Measurements from ENCODE around the gene MAGEB1. TPM values are rescaled to one million over a fixed set of nuclear protein-coding genes. Genes with fewer than 3 reads are reported as not detected.

MAGEB1 gene
- total and polyA plus RNA-seq, 4 donors: not detected

GRCh38 chrX:30296408-30297254 lies 49.7 kb downstream of the MAGEB1 start:
- H3K4me3 ChIP-seq (ENCODE audit: low read depth in 1 of 3, low read length in 3 of 3): no peak overlapping the region
- no peaks in the 10 kb centered on the region for H3K9me3 ChIP-seq (ENCODE audit: control insufficient read depth in 4 of 4, low read length in 3 of 4)
- no peak overlapping the region for H3K27ac ChIP-seq (ENCODE audit: low read depth in 1 of 2, low read length in 2 of 2)
- 63% methylated on average over 5 of the region's 5 CpGs for WGBS
- no peaks in the 10 kb centered on the region for H3K36me3 ChIP-seq (ENCODE audit: control insufficient read depth in 4 of 4, insufficient read depth in 3 of 4, low read depth in 1 of 4, low read length in 3 of 4)
- no peak overlapping the region for H3K9ac ChIP-seq (ENCODE audit: low read depth in 1 of 2, low read length in 2 of 2)
- no peaks in the 10 kb centered on the region for H3K27me3 ChIP-seq (ENCODE audit: control insufficient read depth in 4 of 4, insufficient read depth in 4 of 4, low read length in 3 of 4)
- TF ChIP-seq ATF3 (IDR thresholded peaks at IDR 0.05) (no peak), HNF4G (IDR thresholded peaks at IDR 0.05) (no peak), REST (IDR thresholded peaks at IDR 0.05) (no peak), CTCF (IDR thresholded peaks at IDR 0.05; ENCODE audit: low read depth, low read length, missing input control) (no peak), GABPA (IDR thresholded peaks at IDR 0.05 in 1 of 2, conservative IDR thresholded peaks at IDR 0.05 in 1 of 2) (no peak), JUND (IDR thresholded peaks at IDR 0.05) (no peak), NR2F2 (IDR thresholded peaks at IDR 0.05) (no peak), TAF1 (conservative IDR thresholded peaks at IDR 0.05) (no peak), RXRA (IDR thresholded peaks at IDR 0.05) (no peak), RAD21 (IDR thresholded peaks at IDR 0.05) (no peak), HNF4A (conservative IDR thresholded peaks at IDR 0.05) (no peak), SP1 (IDR thresholded peaks at IDR 0.05) (no peak), YY1 (IDR thresholded peaks at IDR 0.05) (no peak), FOXA1 (IDR thresholded peaks at IDR 0.05) (no peak), EGR1 (IDR thresholded peaks at IDR 0.05; ENCODE audit: low read depth in 2 of 2) (no peak), ZBTB33 (IDR thresholded peaks at IDR 0.05) (no peak), MAX (IDR thresholded peaks at IDR 0.05) (no peak)
- DNase-seq (ENCODE audit: low spot score): no peak
- no peaks in the 10 kb centered on the region for H3K4me1 ChIP-seq (ENCODE audit: control insufficient read depth in 4 of 4, insufficient read depth in 4 of 4, low read length in 3 of 4)

Measured in liver (tissue), 9 donors.